H1 (cell line): ENCODE data around the gene NEK11. TPM values are rescaled to one million over a fixed set of nuclear protein-coding genes. Genes with fewer than 3 reads are reported as not detected.

ENCODE experiments used
- CTCF ChIA-PET: fragments of 300-600 bp; sonication (Branson Sonifier 250); formaldehyde crosslinking; loops from one replicate; lab custom pipeline; 2021; ENCODE audit not compliant: partially characterized antibody; lab: Charles Lee
- POLR2A ChIA-PET: fragments of 300-600 bp; sonication (Branson Sonifier 250); formaldehyde crosslinking; loops from one replicate; lab custom pipeline; 2021; ENCODE audit warnings: inconsistent platforms; ENCODE audit not compliant: partially characterized antibody; lab: Charles Lee
- DNase-seq, 2 experiments: peaks; one replicate each; pipeline versions ENCODE4 v3.0.0 to v3.0.0-alpha.2; 2010 to 2022; ENCODE audit warnings: low spot score in 2 of 2, low read depth in 1 of 2, mixed read lengths in 1 of 2
- FAIRE-seq: peaks from 2 replicates; lab custom pipeline; 2011; peaks lifted over from hg19 to GRCh38; lab: Jason Lieb, UNC
- H2AFZ ChIP-seq: 2 replicates; pipeline ENCODE4 v1.8.1; 2012; ENCODE audit warnings: low read length, inconsistent platforms
- H2AK5ac ChIP-seq: 2 replicates; pipeline ENCODE4 v1.6.1; 2013; ENCODE audit warnings: low read depth, low read length
- H2BK120ac ChIP-seq: replicated peaks from 2 replicates; pipeline ENCODE3; 2013; ENCODE audit warnings: low read depth, low read length, inconsistent platforms
- H2BK12ac ChIP-seq: 2 replicates; pipeline ENCODE4 v1.6.1; 2013; ENCODE audit warnings: low read depth, low read length
- H2BK15ac ChIP-seq: 2 replicates; pipeline ENCODE4 v1.6.1; 2013; ENCODE audit warnings: low read length
- H2BK20ac ChIP-seq: 2 replicates; pipeline ENCODE4 v1.6.1; 2013; ENCODE audit warnings: low read length
- H2BK5ac ChIP-seq: 2 replicates; pipeline ENCODE4 v1.6.1; 2013; ENCODE audit warnings: low read depth, low read length
- H3K14ac ChIP-seq: 2 replicates; pipeline ENCODE4 v1.6.1; 2013; ENCODE audit warnings: inconsistent platforms; ENCODE audit not compliant: insufficient read length
- H3K18ac ChIP-seq: 2 replicates; pipeline ENCODE4 v1.6.1; 2013; ENCODE audit warnings: low read length; ENCODE audit errors: extremely low read depth
- H3K23ac ChIP-seq: 2 replicates; pipeline ENCODE4 v1.6.1; 2013; ENCODE audit warnings: inconsistent platforms; ENCODE audit not compliant: insufficient read length
- H3K23me2 ChIP-seq: 2 replicates; pipeline ENCODE4 v1.6.1; 2013; ENCODE audit warnings: low read depth, low read length
- H3K27ac ChIP-seq: 2 replicates; pipeline ENCODE4 v1.6.1; 2011; ENCODE audit warnings: low read depth, low read length, inconsistent platforms
- H3K27me3 ChIP-seq, 4 experiments: replicated peaks in 1 of 4; 1 replicate in 1 of 4; 2 replicates in 3 of 4; pipeline versions ENCODE4 v1.6.1 to v1.8.1; 2011 to 2013; ENCODE audit warnings: low read length in 3 of 4, mild to moderate bottlenecking in 3 of 4, inconsistent platforms in 2 of 4, mixed read lengths in 2 of 4, moderate library complexity in 1 of 4; ENCODE audit not compliant: control insufficient read depth in 3 of 4, insufficient read depth in 3 of 4; ENCODE audit errors: extremely low read depth in 1 of 4
- H3K36me3 ChIP-seq, 4 experiments: 2 replicates each; pipeline versions ENCODE4 v1.6.1 to v1.8.1; 2011 to 2013; ENCODE audit warnings: mild to moderate bottlenecking in 4 of 4, low read length in 3 of 4, moderate library complexity in 2 of 4, control low read depth in 1 of 4, inconsistent platforms in 1 of 4; ENCODE audit not compliant: insufficient read depth in 4 of 4, control insufficient read depth in 2 of 4
- H3K4ac ChIP-seq: replicated peaks from 2 replicates; pipeline ENCODE3; 2013; ENCODE audit warnings: low read length, low read depth, mixed read lengths, inconsistent platforms; ENCODE audit not compliant: insufficient read length
- H3K4me1 ChIP-seq, 4 experiments: replicated peaks in 1 of 4; 1 replicate in 1 of 4; 2 replicates in 3 of 4; pipeline versions ENCODE4 v1.6.1 to v1.8.1; 2011 to 2013; ENCODE audit warnings: low read length in 3 of 4, inconsistent platforms in 2 of 4, mixed read lengths in 1 of 4; ENCODE audit not compliant: insufficient read depth in 4 of 4, control insufficient read depth in 3 of 4
- H3K4me2 ChIP-seq, 2 experiments: 2 replicates each; pipeline versions ENCODE4 v1.6.1 to v1.8.1; 2011 to 2013; ENCODE audit warnings: low read depth in 2 of 2, low read length in 2 of 2, control low read depth in 1 of 2, inconsistent platforms in 1 of 2, mild to moderate bottlenecking in 1 of 2; ENCODE audit not compliant: insufficient read depth in 1 of 2
- H3K4me3 ChIP-seq, 4 experiments: fragments of 200-600, 300-600 bp in 1 of 4; sonication (generic), shearing (Covaris generic), sonication (Bioruptor Twin) in 1 of 4; 2 replicates each; pipeline versions ENCODE4 v1.5.1 to v1.8.1; 2011 to 2016; ENCODE audit warnings: low read length in 4 of 4, low read depth in 3 of 4, control low read depth in 2 of 4, inconsistent platforms in 2 of 4, mild to moderate bottlenecking in 2 of 4, mixed read lengths in 1 of 4, moderate library complexity in 1 of 4; ENCODE audit not compliant: insufficient read depth in 2 of 4; ENCODE audit errors: extremely low read depth in 1 of 4
- H3K56ac ChIP-seq: replicated peaks from 2 replicates; pipeline ENCODE3; 2013; ENCODE audit warnings: low read depth, mild to moderate bottlenecking, mixed read lengths, low read length, inconsistent platforms; ENCODE audit not compliant: insufficient read length
- H3K79me1 ChIP-seq: 2 replicates; pipeline ENCODE4 v1.6.1; 2013; ENCODE audit warnings: low read depth, low read length, control low read depth
- H3K79me2 ChIP-seq, 2 experiments: 2 replicates each; pipeline versions ENCODE4 v1.6.1 to v1.8.1; 2012 to 2013; ENCODE audit warnings: low read length in 2 of 2, mild to moderate bottlenecking in 2 of 2, inconsistent platforms in 1 of 2; ENCODE audit not compliant: insufficient read depth in 2 of 2, control insufficient read depth in 1 of 2
- H3K9ac ChIP-seq, 4 experiments: replicated peaks in 1 of 4; 1 replicate in 1 of 4; 2 replicates in 3 of 4; pipeline versions ENCODE4 v1.6.1 to v1.8.1; 2011 to 2013; ENCODE audit warnings: low read depth in 3 of 4, low read length in 3 of 4, control low read depth in 2 of 4, mild to moderate bottlenecking in 2 of 4, moderate library complexity in 2 of 4, inconsistent platforms in 1 of 4; ENCODE audit errors: extremely low read depth in 1 of 4
- H3K9me3 ChIP-seq, 2 experiments: 2 replicates each; pipeline versions ENCODE4 v1.6.1 to v1.8.1; 2012 to 2013; ENCODE audit warnings: mild to moderate bottlenecking in 2 of 2, moderate library complexity in 2 of 2, control low read depth in 1 of 2, inconsistent platforms in 1 of 2, low read depth in 1 of 2, low read length in 1 of 2, mixed read lengths in 1 of 2; ENCODE audit not compliant: insufficient read depth in 2 of 2
- H4K20me1 ChIP-seq, 2 experiments: replicated peaks in 1 of 2; 2 replicates each; pipeline versions ENCODE3 to v1.8.1; 2011 to 2013; ENCODE audit warnings: inconsistent platforms in 2 of 2, low read length in 2 of 2, mild to moderate bottlenecking in 1 of 2; ENCODE audit not compliant: insufficient read depth in 2 of 2, control insufficient read depth in 1 of 2
- H4K5ac ChIP-seq: 2 replicates; pipeline ENCODE4 v1.6.1; 2013; ENCODE audit warnings: low read length, low read depth, mixed read lengths, inconsistent platforms; ENCODE audit not compliant: insufficient read length
- H4K8ac ChIP-seq: 2 replicates; pipeline ENCODE4 v1.8.0; 2013; ENCODE audit warnings: mild to moderate bottlenecking, moderate library complexity, low read length, inconsistent platforms; ENCODE audit not compliant: insufficient read depth; ENCODE audit errors: extremely low read depth
- H4K91ac ChIP-seq: replicated peaks from 2 replicates; pipeline ENCODE3; 2013; ENCODE audit warnings: low read length, mixed read lengths, inconsistent platforms; ENCODE audit not compliant: insufficient read length
- ASH2L ChIP-seq: fragments of 200-600, 300-600 bp; sonication (generic); IDR thresholded peaks from one replicate; pipeline ENCODE4 v1.7.1; 2017; ENCODE audit warnings: low read length
- BACH1 ChIP-seq: IDR thresholded peaks from 2 replicates; pipeline ENCODE4 v1.6.1; 2012; ENCODE audit warnings: low read length, improper control_type of control experiment
- BCL11A ChIP-seq, 2 experiments: IDR thresholded peaks; one replicate each; pipeline ENCODE4 v1.6.1; 2011; ENCODE audit warnings: low read depth in 2 of 2, low read length in 2 of 2, mild to moderate bottlenecking in 2 of 2
- BRCA1 ChIP-seq: IDR thresholded peaks from 2 replicates; pipeline ENCODE4 v1.6.1; 2012; ENCODE audit warnings: low read depth, low read length, improper control_type of control experiment
- CHD1 ChIP-seq: IDR thresholded peaks from 2 replicates; pipeline ENCODE4 v1.6.1; 2012; ENCODE audit warnings: low read depth, low read length, improper control_type of control experiment
- CHD2 ChIP-seq: IDR thresholded peaks from 2 replicates; pipeline ENCODE4 v1.6.1; 2012; ENCODE audit warnings: low read length, improper control_type of control experiment
- EGR1 ChIP-seq: IDR thresholded peaks from 2 replicates; pipeline ENCODE4 v1.6.1; 2011; ENCODE audit warnings: low read depth, low read length, borderline replicate concordance
- EP300 ChIP-seq, 2 experiments: IDR thresholded peaks; 1 replicate in 1 of 2; 2 replicates in 1 of 2; pipeline ENCODE4 v1.6.1; 2011 to 2012; ENCODE audit warnings: low read depth in 2 of 2, low read length in 2 of 2, mild to moderate bottlenecking in 2 of 2, borderline replicate concordance in 1 of 2, inconsistent platforms in 1 of 2, moderate library complexity in 1 of 2
- EZH2 ChIP-seq: fragments of 200-600 bp; sonication (generic); IDR thresholded peaks from 2 replicates; pipeline ENCODE4 v1.7.1; 2012; ENCODE audit warnings: low read depth, mild to moderate bottlenecking, moderate library complexity, low read length, inconsistent platforms; ENCODE audit not compliant: severe bottlenecking
- KDM4A ChIP-seq: IDR thresholded peaks from one replicate; pipeline ENCODE4 v1.7.1; 2012; ENCODE audit warnings: low read depth, mild to moderate bottlenecking, moderate library complexity, low read length, inconsistent platforms; ENCODE audit not compliant: severe bottlenecking
- KDM5A ChIP-seq: fragments of 200-600 bp; IDR thresholded peaks from 2 replicates; pipeline ENCODE4 v1.7.1; 2012; ENCODE audit warnings: mild to moderate bottlenecking, low read length, inconsistent platforms, mixed read lengths
- MAFK ChIP-seq: IDR thresholded peaks from 2 replicates; pipeline ENCODE4 v1.6.1; 2012; ENCODE audit warnings: low read depth, mild to moderate bottlenecking, improper control_type of control experiment, low read length
- RAD21 ChIP-seq, 2 experiments: IDR thresholded peaks in 1 of 2; conservative IDR thresholded peaks in 1 of 2; 2 replicates each; pipeline ENCODE4 v1.6.1; 2011; ENCODE audit warnings: low read depth in 2 of 2, low read length in 2 of 2, improper control_type of control experiment in 1 of 2, inconsistent platforms in 1 of 2, mild to moderate bottlenecking in 1 of 2, moderate library complexity in 1 of 2
- RBBP5 ChIP-seq: IDR thresholded peaks from 2 replicates; pipeline ENCODE4 v1.7.1; 2012; ENCODE audit warnings: low read depth, mild to moderate bottlenecking, inconsistent platforms, low read length, moderate library complexity, borderline replicate concordance
- YY1 ChIP-seq: IDR thresholded peaks from 2 replicates; pipeline ENCODE4 v1.6.1; 2011; ENCODE audit warnings: low read depth, mild to moderate bottlenecking, low read length
- WGBS, 2 experiments: shearing (Covaris generic) in 1 of 2; methylation state at CpG; one replicate each; pipeline versions ENCODE4 v1.1.6 to v1.1.7; 2013 to 2015; ENCODE audit warnings: low lambda C conversion rate in 2 of 2, mixed read lengths in 2 of 2, inconsistent platforms in 1 of 2, low coverage in 1 of 2, missing lambda C conversion rate in 1 of 2; ENCODE audit not compliant: insufficient replicate concordance in 2 of 2, insufficient coverage in 1 of 2, insufficient read length in 1 of 2; ENCODE audit errors: extremely low coverage in 1 of 2, missing lambda C conversion rate in 1 of 2; 5-methylcytosine and 5-hydroxymethylcytosine counted together
- polyA plus RNA-seq, 7 experiments: library from polyadenylated mRNA; depleted of rRNA in 3 of 7; stranded (reverse) in 5 of 7; unstranded in 2 of 7; fragments of >200 nt in 5 of 7; fragments of 200-250 nt in 2 of 7; gene quantifications; 1 replicate in 5 of 7; 2 replicates in 1 of 7; 4 replicates in 1 of 7; pipeline versions ENCODE4 v1.2.1 to v1.2.3, GENCODE V29; 2011 to 2013; ENCODE audit warnings: missing spikeins in 2 of 7, mixed read lengths in 2 of 7
- total RNA-seq: library from RNA; stranded (reverse); fragmentation: NEBNext Ultra II Directional; extraction: Animal tissue kit (Norgen Biotek cat#: 25700); gene quantifications from 2 replicates; pipeline ENCODE4 v1.2.1, GENCODE V29; 2021

The NEK11 gene
- total and polyA plus RNA-seq, 2 of the 8 experiments (the other 6 are each of a cell fraction or from before 2014, with no cell fraction given): 0.60 TPM; not detected in 1

- Histone ChIP-seq H3K36me3 (no peaks in the 10 kb centered on the region), H2BK20ac (no peak overlapping the region), H3K79me2 (no peaks in the 10 kb centered on the region), H4K91ac (no peak overlapping the region), H3K14ac (no peak overlapping the region), H3K4me2 (no peak overlapping the region), H3K56ac (no peak overlapping the region), H3K18ac (no peak overlapping the region), H3K79me1 (no peaks in the 10 kb centered on the region), H2BK12ac (no peak overlapping the region), H3K4me1 (no peaks in the 10 kb centered on the region), H2BK120ac (no peak overlapping the region), H3K9me3 (peaks cover 0 to 3% of the 10 kb centered on the region in 2 experiments; a peak in 1 of 4 replicates), H2BK15ac (no peak overlapping the region), H3K23ac (no peak overlapping the region), H2BK5ac (no peak overlapping the region), H3K9ac (no peak overlapping the region), H2AK5ac (no peak overlapping the region), H3K27me3 (peaks cover 0 to 1% (median 0%) of the 10 kb centered on the region in 4 experiments; a peak in 1 of 7 replicates), H3K4me3 (no peak overlapping the region), H4K5ac (no peak overlapping the region), H3K23me2 (no peaks in the 10 kb centered on the region), H4K8ac (no peak overlapping the region), H3K27ac (no peak overlapping the region), H4K20me1 (no peaks in the 10 kb centered on the region), H3K4ac (no peak overlapping the region), H2AFZ (no peak overlapping the region)
- DNase-seq (no peak), FAIRE-seq (no peak)
- 92% methylated on average over 2 of the region's 2 CpGs; no CpG with 5 or more reads in 1 of the 2 experiments for WGBS, 2 experiments
- no peak for TF ChIP-seq EGR1
- TF ChIP-seq CHD2: no peak
- TF ChIP-seq BRCA1: no peak
- TF ChIP-seq ASH2L: no peak
- no peak for TF ChIP-seq MAFK
- no peak for TF ChIP-seq YY1
- no peak for TF ChIP-seq CHD1
- TF ChIP-seq EP300 (IDR thresholded peaks at IDR 0.05; ENCODE audit: borderline replicate concordance in 1 of 2, low read depth in 2 of 2, low read length in 2 of 2): no peak
- TF ChIP-seq EZH2: no peak
- TF ChIP-seq RBBP5: no peak
- no peak for TF ChIP-seq BCL11A (IDR thresholded peaks at IDR 0.05; ENCODE audit: low read depth in 2 of 2, low read length in 2 of 2)
- no peak for TF ChIP-seq KDM4A
- no peak for TF ChIP-seq KDM5A
- no peak for TF ChIP-seq BACH1
- TF ChIP-seq RAD21 (IDR thresholded peaks at IDR 0.05 in 1 of 2, conservative IDR thresholded peaks at IDR 0.05 in 1 of 2; ENCODE audit: low read depth in 2 of 2, low read length in 2 of 2): no peak
- ChIA-PET POLR2A (no interaction called here), CTCF (interaction anchor here (1.1 kb wide), 1 partner anchor 30 kb away, joined by 3 read pairs; no protein-coding TSS in a partner anchor)
Measured at GRCh38 chr3:131250466-131250865, 223.8 kb downstream of the NEK11 start.
